ENCODE data around the gene TMEM245.

GRCh38 chr9:109088221-109088620 is 31.5 kb downstream of the TMEM245 start:
- TF ChIP-seq CTCF (conservative IDR thresholded peaks at IDR 0.05; ENCODE audit: low read depth, low read length) (no peak), EZH2 (IDR thresholded peaks at IDR 0.05; ENCODE audit: borderline replicate concordance, low read depth, low read length, poor library complexity, severe bottlenecking) (no peak)
